GM12878 (cell line): Measurements from ENCODE around the gene ESYT2. TPM values are rescaled to one million over a fixed set of nuclear protein-coding genes. Genes with fewer than 3 reads are reported as not detected.
A peak's percentile ranks its signal among the peaks of the same experiment; 100 is the strongest.

Source experiments
- ATAC-seq: fragments of 200-7000 bp; cut with Tn5 transposase; 3 replicates; pipeline ENCODE4 v1.9.1; 2020; ENCODE audit warnings: mild to moderate bottlenecking, moderate library complexity
- BruUV-seq: library from RNA; stranded (reverse); fragments of 400-500 nt; replicated peaks from 2 replicates; lab custom pipeline; 2021; lab: Mats Ljungman, UMichigan
- CTCF ChIA-PET: fragments of 300-600 bp; sonication (Branson Sonifier 250); formaldehyde crosslinking; extraction: SDS; loops from one replicate; lab custom pipeline; 2021; ENCODE audit warnings: inconsistent platforms; lab: Yijun Ruan, JAX
- POLR2A ChIA-PET: fragments of 350-600 bp; formaldehyde crosslinking; extraction: SDS; loops from one replicate; lab custom pipeline; 2021; ENCODE audit warnings: inconsistent platforms; lab: Charles Lee
- RAD21 ChIA-PET: fragments of 300-600 bp; sonication (Branson Sonifier 250); formaldehyde crosslinking; loops from one replicate; lab custom pipeline; 2023; ENCODE audit warnings: antibody characterized with exemption; ENCODE audit not compliant: unreplicated experiment; lab: Charles Lee
- SMC1A ChIA-PET: fragments of 300-600 bp; sonication (Branson Sonifier 250); formaldehyde crosslinking; loops from one replicate; lab custom pipeline; 2023; ENCODE audit not compliant: unreplicated experiment, uncharacterized antibody; lab: Charles Lee
- DNase-seq: peaks from one replicate; pipeline ENCODE4 v3.0.0-alpha.2; 2011; ENCODE audit warnings: low read depth, low spot score
- FAIRE-seq: peaks from 3 replicates; lab custom pipeline; 2011; peaks lifted over from hg19 to GRCh38; lab: Jason Lieb, UNC
- H2AFZ ChIP-seq: 2 replicates; pipeline ENCODE4 v1.6.0; 2011; ENCODE audit warnings: low read depth, low read length, control low read depth; ENCODE audit not compliant: control insufficient read depth
- H3K27ac ChIP-seq: 2 replicates; pipeline ENCODE4 v1.5.1; 2011; ENCODE audit warnings: control low read depth; ENCODE audit not compliant: control insufficient read depth, insufficient read depth
- H3K27me3 ChIP-seq, 2 experiments: replicated peaks in 1 of 2; 2 replicates each; pipeline versions ENCODE4 v1.6.0 to v1.6.1; 2011; ENCODE audit warnings: low read length in 1 of 2; ENCODE audit not compliant: control insufficient read depth in 2 of 2, insufficient read depth in 2 of 2
- H3K36me3 ChIP-seq, 2 experiments: 2 replicates each; pipeline ENCODE4 v1.5.1; 2011; ENCODE audit warnings: low read length in 1 of 2; ENCODE audit not compliant: control insufficient read depth in 2 of 2, insufficient read depth in 2 of 2
- H3K4me1 ChIP-seq: 2 replicates; pipeline ENCODE4 v1.6.1; 2011; ENCODE audit warnings: mild to moderate bottlenecking, low read length, moderate library complexity, mixed read lengths; ENCODE audit not compliant: control insufficient read depth, insufficient read depth
- H3K4me2 ChIP-seq: 2 replicates; pipeline ENCODE4 v1.6.0; 2011; ENCODE audit warnings: control low read depth; ENCODE audit not compliant: control insufficient read depth, insufficient read depth
- H3K4me3 ChIP-seq: fragments of 200-600 bp; sonication (generic); 2 replicates; pipeline ENCODE4 v1.5.1; 2016
- H3K79me2 ChIP-seq: 2 replicates; pipeline ENCODE4 v1.6.0; 2011; ENCODE audit warnings: low read length; ENCODE audit not compliant: control insufficient read depth, insufficient read depth
- H3K9ac ChIP-seq: 2 replicates; pipeline ENCODE4 v1.8.0; 2011; ENCODE audit warnings: low read length, control low read depth, mixed read lengths; ENCODE audit not compliant: control insufficient read depth, insufficient read depth
- H3K9me3 ChIP-seq: replicated peaks from 3 replicates; pipeline ENCODE4 v1.5.1; 2011; ENCODE audit warnings: mild to moderate bottlenecking, low read length; ENCODE audit not compliant: control insufficient read depth, insufficient read depth
- H4K20me1 ChIP-seq: 2 replicates; pipeline ENCODE4 v1.6.0; 2011; ENCODE audit not compliant: control insufficient read depth, insufficient read depth
- CBX5 ChIP-seq: sonication (generic); IDR thresholded peaks from 2 replicates; pipeline ENCODE4 v1.6.1; 2016; ENCODE audit warnings: low read depth, moderate library complexity, mild to moderate bottlenecking, inconsistent platforms
- HDGF ChIP-seq: fragments of 450-650 bp; IDR thresholded peaks from 2 replicates; pipeline ENCODE4 v1.6.1; 2016; ENCODE audit warnings: antibody characterized with exemption
- MYC ChIP-seq: IDR thresholded peaks from 2 replicates; pipeline ENCODE4 v1.6.1; 2011; ENCODE audit warnings: mild to moderate bottlenecking, low read length, moderate library complexity, inconsistent platforms; ENCODE audit not compliant: insufficient read depth, insufficient replicate concordance, insufficient read length, severe bottlenecking
- RUNX3 ChIP-seq: IDR thresholded peaks from 2 replicates; pipeline ENCODE4 v1.6.1; 2012; ENCODE audit warnings: low read length, inconsistent platforms
- SIX5 ChIP-seq: IDR thresholded peaks from 2 replicates; pipeline ENCODE4 v1.6.1; 2011; ENCODE audit warnings: mild to moderate bottlenecking, low read depth, low read length, moderate library complexity; ENCODE audit not compliant: severe bottlenecking
- SPI1 ChIP-seq: IDR thresholded peaks from 2 replicates; pipeline ENCODE4 v1.6.1; 2011; ENCODE audit warnings: low read depth, mild to moderate bottlenecking, low read length, moderate library complexity, borderline replicate concordance; ENCODE audit not compliant: insufficient read depth
- TAF1 ChIP-seq: IDR thresholded peaks from 2 replicates; pipeline ENCODE4 v1.6.1; 2011; ENCODE audit warnings: mild to moderate bottlenecking, low read depth, low read length, borderline replicate concordance
- TCF12 ChIP-seq: IDR thresholded peaks from 2 replicates; pipeline ENCODE4 v1.6.1; 2011; ENCODE audit warnings: low read depth, mild to moderate bottlenecking, low read length
- TCF3 ChIP-seq: IDR thresholded peaks from 2 replicates; pipeline ENCODE4 v1.6.1; 2012; ENCODE audit warnings: low read depth, mild to moderate bottlenecking, low read length, borderline replicate concordance; ENCODE audit not compliant: insufficient read depth
- WGBS: methylation state at CpG from one replicate; pipeline ENCODE4 v1.1.6; 2016; ENCODE audit warnings: low lambda C conversion rate; ENCODE audit not compliant: insufficient replicate concordance, insufficient coverage; ENCODE audit errors: missing lambda C conversion rate; 5-methylcytosine and 5-hydroxymethylcytosine counted together
- in situ Hi-C: fragments of 300-500 bp; cut with MboI; formaldehyde crosslinking; loops from 9 replicates; pipeline ENCODE4 v1.14.3; 2018; ENCODE audit warnings: mixed read lengths
- intact Hi-C: fragments of 100-400 bp; cut with micrococcal nuclease; formaldehyde crosslinking; loops from one replicate; pipeline ENCODE4 v1.14.2; 2022; ENCODE audit not compliant: unreplicated experiment
- polyA plus RNA-seq, 11 experiments: library from polyadenylated mRNA; depleted of rRNA in 4 of 11; unstranded in 6 of 11; stranded (reverse) in 5 of 11; fragments of >200 nt; fragmentation: Nextera tagmentation in 4 of 11; fragmentation: Illumina TruSeq in 1 of 11; extraction: Ambion mirVana in 4 of 11; extraction: Trizol in 1 of 11; gene quantifications; 1 replicate in 1 of 11; 2 replicates in 10 of 11; pipeline versions ENCODE4 v1.2.1 to v1.2.3, GENCODE V29; 2011 to 2016; ENCODE audit warnings: inconsistent platforms in 2 of 11, missing spikeins in 2 of 11, low read depth in 1 of 11
- total RNA-seq, 4 experiments: library from RNA; depleted of rRNA in 3 of 4; stranded (reverse); fragments of >200 nt in 3 of 4; fragmentation: Illumina TruSeq in 1 of 4; extraction: Trizol in 1 of 4; gene quantifications; 2 replicates each; pipeline versions ENCODE4 v1.2.1 to v1.2.3, GENCODE V29; 2013 to 2021
- TF ChIP-seq, protein P1 (sequence below): fragments of 450-650 bp; IDR thresholded peaks from 2 replicates; pipeline ENCODE4 v1.6.1; 2014; ENCODE audit warnings: mild to moderate bottlenecking
- TF ChIP-seq, protein P2 (sequence below): IDR thresholded peaks from 2 replicates; pipeline ENCODE4 v1.6.1; 2011; ENCODE audit warnings: low read depth, mild to moderate bottlenecking, low read length, moderate library complexity, borderline replicate concordance; ENCODE audit errors: extremely low read depth

Gene ESYT2
- total and polyA plus RNA-seq, 10 of the 15 experiments (the other 5 are each of a cell fraction or from before 2014, with no cell fraction given), result 1.9 to 44.6 (median 21.4) TPM

DNA sequence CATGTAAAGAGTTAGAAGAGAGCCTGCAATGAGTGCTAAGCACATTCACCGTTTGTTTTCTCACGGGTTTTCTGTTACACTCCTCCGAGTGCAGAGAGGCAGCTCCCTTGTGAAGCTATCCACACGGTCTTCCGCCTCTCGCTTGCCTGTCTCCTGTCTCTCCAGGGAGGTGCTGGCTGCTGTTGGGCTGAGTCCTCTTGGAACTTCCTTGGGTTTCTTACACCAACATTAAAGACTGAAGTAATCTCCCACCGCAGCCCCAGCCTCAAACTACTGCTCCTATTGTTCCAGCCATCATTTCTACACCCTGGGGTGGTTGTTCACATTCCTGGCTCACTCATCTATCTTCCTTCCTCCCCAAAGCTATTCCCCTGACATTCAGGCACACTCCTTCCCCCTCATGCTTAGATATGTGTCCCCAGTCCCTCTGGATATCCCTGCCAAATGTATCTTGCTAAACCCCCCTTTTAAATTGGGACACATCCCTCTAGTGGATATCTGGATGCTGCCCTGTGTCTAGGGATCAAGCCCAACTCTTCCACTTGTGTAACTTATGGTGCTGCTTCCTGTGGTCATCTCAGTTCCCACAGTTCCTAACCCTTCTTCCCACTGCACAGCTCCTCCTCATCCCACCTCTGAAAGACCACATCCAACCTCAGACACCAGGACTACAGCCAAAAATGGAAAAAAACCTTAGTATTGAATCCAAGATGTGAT, 14.1 kb downstream of the ESYT2 start (continued):
- TF ChIP-seq MYC (no peak), CBX5 (no peak), TCF12 (no peak), RUNX3 (no peak), TAF1 (no peak), TCF3 (no peak)
- TF ChIP-seq, protein P1, sequence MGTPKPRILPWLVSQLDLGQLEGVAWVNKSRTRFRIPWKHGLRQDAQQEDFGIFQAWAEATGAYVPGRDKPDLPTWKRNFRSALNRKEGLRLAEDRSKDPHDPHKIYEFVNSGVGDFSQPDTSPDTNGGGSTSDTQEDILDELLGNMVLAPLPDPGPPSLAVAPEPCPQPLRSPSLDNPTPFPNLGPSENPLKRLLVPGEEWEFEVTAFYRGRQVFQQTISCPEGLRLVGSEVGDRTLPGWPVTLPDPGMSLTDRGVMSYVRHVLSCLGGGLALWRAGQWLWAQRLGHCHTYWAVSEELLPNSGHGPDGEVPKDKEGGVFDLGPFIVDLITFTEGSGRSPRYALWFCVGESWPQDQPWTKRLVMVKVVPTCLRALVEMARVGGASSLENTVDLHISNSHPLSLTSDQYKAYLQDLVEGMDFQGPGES, result no peak

DNA sequence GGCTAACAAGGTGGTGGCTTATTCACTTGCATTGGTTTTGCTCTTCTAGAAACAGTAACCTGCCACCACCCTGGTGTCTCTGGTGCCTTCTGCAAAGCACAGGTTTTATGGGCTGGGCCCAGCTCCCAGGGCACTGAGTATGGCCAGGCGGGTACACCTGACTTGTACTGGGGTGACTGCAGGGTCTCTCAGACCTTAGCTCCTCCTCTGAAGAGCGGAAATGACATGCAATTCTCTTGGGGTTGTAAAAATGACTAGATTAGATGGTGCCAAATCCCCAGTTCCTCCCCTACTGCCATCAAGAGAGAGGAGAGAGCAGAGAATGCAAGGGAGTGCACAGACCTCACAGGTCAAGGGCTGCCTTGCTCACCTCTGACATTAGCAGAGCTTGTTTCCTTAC, 14.7 kb downstream of the ESYT2 start:
- POLR2A ChIA-PET, result interaction anchor here (1.0 to 1.4 kb wide), 2 partner anchors 12 to 28 kb away, joined by 3 read pairs; no protein-coding TSS in a partner anchor
- H3K36me3 ChIP-seq, result no peaks in the 10 kb centered on the region; a peak in 1 of 4 replicates
- TF ChIP-seq, protein P2, sequence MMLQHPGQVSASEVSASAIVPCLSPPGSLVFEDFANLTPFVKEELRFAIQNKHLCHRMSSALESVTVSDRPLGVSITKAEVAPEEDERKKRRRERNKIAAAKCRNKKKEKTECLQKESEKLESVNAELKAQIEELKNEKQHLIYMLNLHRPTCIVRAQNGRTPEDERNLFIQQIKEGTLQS, result no peak
- TF ChIP-seq SPI1, result peak; percentile 41; the same call in 1 of the 2 replicates
- no peak for TF ChIP-seq HDGF
- no peak for TF ChIP-seq SIX5
- CTCF ChIA-PET, result interaction anchor here (1.1 to 3.2 kb wide), 2 partner anchors 8 to 14 kb away, joined by 3 to 12 read pairs; partner anchors contain the start of gene ESYT2
- BruUV-seq, result no TSS peak
- peaks cover 6% of the 10 kb centered on the region; the same call in 1 of the 2 replicates for H3K4me1 ChIP-seq
- SMC1A ChIA-PET, result interaction anchor here (0.8 kb wide), 1 partner anchor 9 kb away, joined by 3 read pairs; no protein-coding TSS in a partner anchor
- no peak overlapping the region for H3K4me2 ChIP-seq
- H3K9me3 ChIP-seq, result no peaks in the 10 kb centered on the region
- H3K79me2 ChIP-seq, result peaks cover 31% of the 10 kb centered on the region
- H3K9ac ChIP-seq, result no peak overlapping the region
- no peak overlapping the region for H3K4me3 ChIP-seq
- RAD21 ChIA-PET, result no interaction called here
- H2AFZ ChIP-seq, result no peak overlapping the region
- DNase-seq (no peak), ATAC-seq (peak; percentile 7), FAIRE-seq (no peak)
- in situ Hi-C loops, result no loop called here
- no peak overlapping the region for H3K27ac ChIP-seq
- 66% methylated on average over 2 of the region's 2 CpGs for WGBS
- intact Hi-C loops, result no loop called here
- no peaks in the 10 kb centered on the region for H3K27me3 ChIP-seq
- H4K20me1 ChIP-seq, result no peaks in the 10 kb centered on the region
